HG03520 (cell line): ENCODE results near the gene AKR1C3.
"Not testable (repeated sequence)": the region's sequence is repeated elsewhere in the genome, so short reads cannot be mapped to it uniquely, and the experiment has no call there.

Source experiments
- ATAC-seq: cut with Tn5 transposase; IDR thresholded peaks from one replicate; pipeline ENCODE4 v1.9.1; 2021; ENCODE audit warnings: mild to moderate bottlenecking, moderate library complexity; ENCODE audit not compliant: unreplicated experiment

AKR1C3 gene

GRCh38 chr10:5094265-5095205 lies at the start of gene AKR1C3:
AKR1C3 (plus strand) TSS chr10:5094414; CDS start chr10:5094445, 31 bp downstream.
- no peak for ATAC-seq

- ATAC-seq: no peak
These were observed 49.1 kb upstream of the AKR1C3 start for GRCh38 chr10:5045095-5045494.

- ATAC-seq: no peak
These were observed 47.8 kb upstream of the AKR1C3 start for GRCh38 chr10:5046410-5046809.

- not testable (repeated sequence) for ATAC-seq
These were observed 47.2 kb upstream of the AKR1C3 start for GRCh38 chr10:5047055-5047454.

- ATAC-seq: no peak
These were observed 46.1 kb upstream of the AKR1C3 start for GRCh38 chr10:5047912-5048628.

GRCh38 chr10:5052951-5053500 lies 41.2 kb upstream of the AKR1C3 start:
- not testable (repeated sequence) for ATAC-seq

GRCh38 chr10:5054831-5055230 lies 39.4 kb upstream of the AKR1C3 start:
- not testable (repeated sequence) for ATAC-seq

GRCh38 chr10:5059267-5059666 lies 34.9 kb upstream of the AKR1C3 start:
- not testable (repeated sequence) for ATAC-seq

GRCh38 chr10:5060791-5061190 lies 33.4 kb upstream of the AKR1C3 start:
- not testable (repeated sequence) for ATAC-seq

GRCh38 chr10:5064656-5065055 lies 29.6 kb upstream of the AKR1C3 start:
- no peak for ATAC-seq

- no peak for ATAC-seq
These were observed 25.8 kb upstream of the AKR1C3 start for GRCh38 chr10:5068274-5068984.

- ATAC-seq: no peak
These were observed 23.4 kb upstream of the AKR1C3 start for GRCh38 chr10:5070648-5071410.

GRCh38 chr10:5071411-5072198 lies 22.6 kb upstream of the AKR1C3 start:
- ATAC-seq: no peak

GRCh38 chr10:5073659-5074058 lies 20.6 kb upstream of the AKR1C3 start:
- ATAC-seq: no peak

GRCh38 chr10:5076615-5077014 lies 17.6 kb upstream of the AKR1C3 start:
- ATAC-seq: no peak

- ATAC-seq: no peak
These were observed 15.6 kb upstream of the AKR1C3 start for GRCh38 chr10:5078547-5079180.

- no peak for ATAC-seq
These were observed 14.8 kb upstream of the AKR1C3 start for GRCh38 chr10:5079306-5079830.

- ATAC-seq: no peak
These were observed 14.4 kb upstream of the AKR1C3 start for GRCh38 chr10:5079836-5080235.

- no peak for ATAC-seq
These were observed 13.1 kb upstream of the AKR1C3 start for GRCh38 chr10:5081091-5081490.
